Neural cell (in vitro differentiated cells): ENCODE results near the gene AMN1.
"Not testable (repeated sequence)": the region's sequence is repeated elsewhere in the genome, so short reads cannot be mapped to it uniquely, and the experiment has no call there.

Experiments used
- EP300 ChIP-seq: fragments of 450-650 bp; conservative IDR thresholded peaks from 2 replicates; pipeline ENCODE4 v1.6.1; 2014; ENCODE audit warnings: antibody characterized with exemption, mild to moderate bottlenecking, moderate library complexity; ENCODE audit not compliant: poor library complexity, severe bottlenecking
- EZH2 ChIP-seq: fragments of 200-600, 300-800 bp; shearing (Covaris generic), sonication (generic); IDR thresholded peaks from 2 replicates; pipeline ENCODE4 v1.6.1; 2014; ENCODE audit warnings: antibody characterized with exemption, low read length, borderline replicate concordance, mild to moderate bottlenecking; ENCODE audit not compliant: insufficient read depth, poor library complexity, severe bottlenecking
- POLR2AphosphoS5 ChIP-seq: IDR thresholded peaks from 2 replicates; pipeline ENCODE4 v1.6.1; 2012
- SMC3 ChIP-seq: fragments of 450-650 bp; conservative IDR thresholded peaks from 2 replicates; pipeline ENCODE4 v1.6.1; 2014; ENCODE audit warnings: antibody characterized with exemption, mild to moderate bottlenecking, moderate library complexity; ENCODE audit not compliant: poor library complexity
- TF ChIP-seq, protein P1 (sequence below): fragments of 450-650 bp; IDR thresholded peaks from 2 replicates; pipeline ENCODE4 v1.5.1; 2014; ENCODE audit warnings: antibody characterized with exemption, mild to moderate bottlenecking, moderate library complexity; ENCODE audit not compliant: poor library complexity, severe bottlenecking
- TF ChIP-seq, protein P2 (sequence below): IDR thresholded peaks from 2 replicates; pipeline ENCODE4 v1.6.1; 2012; ENCODE audit warnings: borderline replicate concordance

DNA sequence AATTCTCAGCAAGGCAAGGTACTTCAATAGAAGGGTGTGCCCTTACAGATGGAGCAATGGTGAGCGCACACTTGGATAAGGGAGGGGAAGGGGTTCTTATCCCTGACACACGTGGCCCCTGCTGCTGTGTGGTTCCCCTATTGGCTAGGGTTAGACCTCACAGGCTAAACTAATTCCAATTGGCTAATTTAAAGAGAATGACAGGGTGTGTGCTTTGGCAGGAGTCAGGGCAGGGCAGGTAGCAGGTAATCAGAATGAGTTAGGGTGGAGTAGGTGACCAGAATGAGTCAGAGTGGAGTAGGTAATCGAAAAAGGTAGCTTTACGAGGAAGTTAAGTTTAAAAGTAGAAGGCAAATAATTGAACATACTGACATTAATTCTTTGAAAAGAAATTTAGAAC is 15.5 kb upstream of the AMN1 start:
- TF ChIP-seq EZH2, EP300, POLR2AphosphoS5, SMC3: not testable (repeated sequence)
- TF ChIP-seq, protein P1, sequence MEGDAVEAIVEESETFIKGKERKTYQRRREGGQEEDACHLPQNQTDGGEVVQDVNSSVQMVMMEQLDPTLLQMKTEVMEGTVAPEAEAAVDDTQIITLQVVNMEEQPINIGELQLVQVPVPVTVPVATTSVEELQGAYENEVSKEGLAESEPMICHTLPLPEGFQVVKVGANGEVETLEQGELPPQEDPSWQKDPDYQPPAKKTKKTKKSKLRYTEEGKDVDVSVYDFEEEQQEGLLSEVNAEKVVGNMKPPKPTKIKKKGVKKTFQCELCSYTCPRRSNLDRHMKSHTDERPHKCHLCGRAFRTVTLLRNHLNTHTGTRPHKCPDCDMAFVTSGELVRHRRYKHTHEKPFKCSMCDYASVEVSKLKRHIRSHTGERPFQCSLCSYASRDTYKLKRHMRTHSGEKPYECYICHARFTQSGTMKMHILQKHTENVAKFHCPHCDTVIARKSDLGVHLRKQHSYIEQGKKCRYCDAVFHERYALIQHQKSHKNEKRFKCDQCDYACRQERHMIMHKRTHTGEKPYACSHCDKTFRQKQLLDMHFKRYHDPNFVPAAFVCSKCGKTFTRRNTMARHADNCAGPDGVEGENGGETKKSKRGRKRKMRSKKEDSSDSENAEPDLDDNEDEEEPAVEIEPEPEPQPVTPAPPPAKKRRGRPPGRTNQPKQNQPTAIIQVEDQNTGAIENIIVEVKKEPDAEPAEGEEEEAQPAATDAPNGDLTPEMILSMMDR: not testable (repeated sequence)
- TF ChIP-seq, protein P2, sequence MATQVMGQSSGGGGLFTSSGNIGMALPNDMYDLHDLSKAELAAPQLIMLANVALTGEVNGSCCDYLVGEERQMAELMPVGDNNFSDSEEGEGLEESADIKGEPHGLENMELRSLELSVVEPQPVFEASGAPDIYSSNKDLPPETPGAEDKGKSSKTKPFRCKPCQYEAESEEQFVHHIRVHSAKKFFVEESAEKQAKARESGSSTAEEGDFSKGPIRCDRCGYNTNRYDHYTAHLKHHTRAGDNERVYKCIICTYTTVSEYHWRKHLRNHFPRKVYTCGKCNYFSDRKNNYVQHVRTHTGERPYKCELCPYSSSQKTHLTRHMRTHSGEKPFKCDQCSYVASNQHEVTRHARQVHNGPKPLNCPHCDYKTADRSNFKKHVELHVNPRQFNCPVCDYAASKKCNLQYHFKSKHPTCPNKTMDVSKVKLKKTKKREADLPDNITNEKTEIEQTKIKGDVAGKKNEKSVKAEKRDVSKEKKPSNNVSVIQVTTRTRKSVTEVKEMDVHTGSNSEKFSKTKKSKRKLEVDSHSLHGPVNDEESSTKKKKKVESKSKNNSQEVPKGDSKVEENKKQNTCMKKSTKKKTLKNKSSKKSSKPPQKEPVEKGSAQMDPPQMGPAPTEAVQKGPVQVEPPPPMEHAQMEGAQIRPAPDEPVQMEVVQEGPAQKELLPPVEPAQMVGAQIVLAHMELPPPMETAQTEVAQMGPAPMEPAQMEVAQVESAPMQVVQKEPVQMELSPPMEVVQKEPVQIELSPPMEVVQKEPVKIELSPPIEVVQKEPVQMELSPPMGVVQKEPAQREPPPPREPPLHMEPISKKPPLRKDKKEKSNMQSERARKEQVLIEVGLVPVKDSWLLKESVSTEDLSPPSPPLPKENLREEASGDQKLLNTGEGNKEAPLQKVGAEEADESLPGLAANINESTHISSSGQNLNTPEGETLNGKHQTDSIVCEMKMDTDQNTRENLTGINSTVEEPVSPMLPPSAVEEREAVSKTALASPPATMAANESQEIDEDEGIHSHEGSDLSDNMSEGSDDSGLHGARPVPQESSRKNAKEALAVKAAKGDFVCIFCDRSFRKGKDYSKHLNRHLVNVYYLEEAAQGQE: not testable (repeated sequence)
